Measurements from ENCODE around the gene STARD5. TPM values are rescaled to one million over a fixed set of nuclear protein-coding genes. Genes with fewer than 3 reads are reported as not detected.
A peak's percentile ranks its signal among the peaks of the same experiment; 100 is the strongest.
"Not testable (repeated sequence)": the region's sequence is repeated elsewhere in the genome, so short reads cannot be mapped to it uniquely, and the experiment has no call there.

The STARD5 gene
- total RNA-seq, 2 donors from 2014 or later, result 2.2 to 3.0 TPM

GRCh38 chr15:81351651-81352050, 27.7 kb upstream of the STARD5 start:
- DNase-seq (ENCODE audit: low spot score), result no peak
- no peaks in the 10 kb centered on the region for H3K36me3 ChIP-seq

GRCh38 chr15:81349271-81349670, 25.3 kb upstream of the STARD5 start:
- H3K27ac ChIP-seq, result no peak overlapping the region
- H3K9me3 ChIP-seq, result no peaks in the 10 kb centered on the region
- DNase-seq (ENCODE audit: low spot score), result no peak
- H3K4me3 ChIP-seq, result no peak overlapping the region
- H3K27me3 ChIP-seq, result no peaks in the 10 kb centered on the region
- H3K36me3 ChIP-seq, result no peaks in the 10 kb centered on the region
- no peaks in the 10 kb centered on the region for H3K4me1 ChIP-seq
- TF ChIP-seq, protein P1, sequence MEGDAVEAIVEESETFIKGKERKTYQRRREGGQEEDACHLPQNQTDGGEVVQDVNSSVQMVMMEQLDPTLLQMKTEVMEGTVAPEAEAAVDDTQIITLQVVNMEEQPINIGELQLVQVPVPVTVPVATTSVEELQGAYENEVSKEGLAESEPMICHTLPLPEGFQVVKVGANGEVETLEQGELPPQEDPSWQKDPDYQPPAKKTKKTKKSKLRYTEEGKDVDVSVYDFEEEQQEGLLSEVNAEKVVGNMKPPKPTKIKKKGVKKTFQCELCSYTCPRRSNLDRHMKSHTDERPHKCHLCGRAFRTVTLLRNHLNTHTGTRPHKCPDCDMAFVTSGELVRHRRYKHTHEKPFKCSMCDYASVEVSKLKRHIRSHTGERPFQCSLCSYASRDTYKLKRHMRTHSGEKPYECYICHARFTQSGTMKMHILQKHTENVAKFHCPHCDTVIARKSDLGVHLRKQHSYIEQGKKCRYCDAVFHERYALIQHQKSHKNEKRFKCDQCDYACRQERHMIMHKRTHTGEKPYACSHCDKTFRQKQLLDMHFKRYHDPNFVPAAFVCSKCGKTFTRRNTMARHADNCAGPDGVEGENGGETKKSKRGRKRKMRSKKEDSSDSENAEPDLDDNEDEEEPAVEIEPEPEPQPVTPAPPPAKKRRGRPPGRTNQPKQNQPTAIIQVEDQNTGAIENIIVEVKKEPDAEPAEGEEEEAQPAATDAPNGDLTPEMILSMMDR (IDR thresholded peaks at IDR 0.05), result no peak

More at GRCh38 chr15:81351651-81352050, 27.7 kb upstream of the STARD5 start:
- H3K4me3 ChIP-seq, result no peak overlapping the region
- TF ChIP-seq, protein P1 (IDR thresholded peaks at IDR 0.05), result no peak
- no peaks in the 10 kb centered on the region for H3K4me1 ChIP-seq
- H3K27me3 ChIP-seq, result no peaks in the 10 kb centered on the region
- no peaks in the 10 kb centered on the region for H3K9me3 ChIP-seq
- H3K27ac ChIP-seq, result no peak overlapping the region

DNA sequence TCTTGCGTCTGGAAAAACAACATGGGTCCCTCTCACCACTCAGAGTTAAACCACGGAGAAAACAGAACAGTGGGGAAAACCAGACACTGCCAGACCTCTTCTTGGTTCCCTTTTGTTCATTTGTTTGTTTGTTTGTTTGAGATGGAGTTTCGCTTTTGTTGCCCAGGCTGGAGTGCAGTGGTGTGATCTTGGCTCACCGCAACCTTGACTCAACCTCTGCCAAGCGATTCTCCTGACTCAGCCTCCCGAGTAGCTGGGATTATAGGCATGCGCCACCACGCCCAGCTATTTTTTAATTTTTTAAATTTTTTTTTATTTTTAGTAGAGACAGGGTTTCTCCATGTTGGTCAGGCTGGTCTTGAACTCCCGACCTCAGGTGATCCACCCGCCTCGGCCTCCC, 24.8 kb upstream of the STARD5 start:
- H3K36me3 ChIP-seq, H3K9me3 ChIP-seq: not testable (repeated sequence)

GRCh38 chr15:81347910-81348309, 24.0 kb upstream of the STARD5 start:
- no peak for DNase-seq (ENCODE audit: low spot score)
- Histone ChIP-seq H3K27me3 (no peaks in the 10 kb centered on the region), H3K9me3 (no peaks in the 10 kb centered on the region), H3K27ac (no peak overlapping the region), H3K4me3 (no peak overlapping the region), H3K36me3 (no peaks in the 10 kb centered on the region), H3K4me1 (no peaks in the 10 kb centered on the region)
- TF ChIP-seq, protein P1 (IDR thresholded peaks at IDR 0.05), result no peak

More for the DNA sequence above, 24.8 kb upstream of the STARD5 start:
- H3K27me3 ChIP-seq; H3K4me1 ChIP-seq; H3K27ac ChIP-seq; DNase-seq (ENCODE audit: low spot score); H3K4me3 ChIP-seq: not testable (repeated sequence)

DNA sequence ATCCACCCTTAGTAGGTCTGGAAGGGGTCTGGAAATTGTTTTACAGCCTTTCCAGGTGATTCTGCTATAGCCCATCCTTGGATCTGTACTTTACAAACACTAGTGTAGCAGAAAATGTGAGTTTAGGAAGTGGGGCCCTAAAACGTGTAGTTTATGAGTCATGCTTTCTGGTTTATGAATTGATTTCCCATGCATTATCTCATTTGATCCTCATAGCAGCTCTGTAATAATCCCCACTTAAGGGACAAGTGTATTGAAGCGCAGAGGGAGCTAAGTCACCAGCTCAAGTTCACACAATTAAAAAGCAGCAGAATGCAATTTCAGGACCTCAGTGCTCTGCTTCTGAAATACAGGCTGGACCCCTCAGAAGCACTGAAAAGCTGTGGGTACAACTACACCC, 22.7 kb upstream of the STARD5 start:
- Histone ChIP-seq H3K27me3 (no peaks in the 10 kb centered on the region), H3K27ac (no peak overlapping the region), H3K4me3 (no peak overlapping the region), H3K4me1 (no peaks in the 10 kb centered on the region), H3K36me3 (no peaks in the 10 kb centered on the region), H3K9me3 (no peaks in the 10 kb centered on the region)
- peak; percentile 28 for DNase-seq (ENCODE audit: low spot score)
- TF ChIP-seq, protein P1 (IDR thresholded peaks at IDR 0.05), result no peak

GRCh38 chr15:81343371-81343770, 19.4 kb upstream of the STARD5 start:
- H3K4me1 ChIP-seq, result no peaks in the 10 kb centered on the region
- TF ChIP-seq, protein P1 (IDR thresholded peaks at IDR 0.05), result no peak

More at GRCh38 chr15:81343371-81343770, 19.4 kb upstream of the STARD5 start:
- no peak overlapping the region for H3K27ac ChIP-seq
- H3K9me3 ChIP-seq, result no peaks in the 10 kb centered on the region
- peak; percentile 28 for DNase-seq (ENCODE audit: low spot score)
- no peak overlapping the region for H3K4me3 ChIP-seq
- H3K27me3 ChIP-seq, result no peaks in the 10 kb centered on the region
- no peaks in the 10 kb centered on the region for H3K36me3 ChIP-seq

All from right atrium auricular region (tissue), 2 donors.